Measurements from ENCODE around the gene HSFX2.
"Not testable (repeated sequence)": the region's sequence is repeated elsewhere in the genome, so short reads cannot be mapped to it uniquely, and the experiment has no call there.

HSFX2 gene, protein sequence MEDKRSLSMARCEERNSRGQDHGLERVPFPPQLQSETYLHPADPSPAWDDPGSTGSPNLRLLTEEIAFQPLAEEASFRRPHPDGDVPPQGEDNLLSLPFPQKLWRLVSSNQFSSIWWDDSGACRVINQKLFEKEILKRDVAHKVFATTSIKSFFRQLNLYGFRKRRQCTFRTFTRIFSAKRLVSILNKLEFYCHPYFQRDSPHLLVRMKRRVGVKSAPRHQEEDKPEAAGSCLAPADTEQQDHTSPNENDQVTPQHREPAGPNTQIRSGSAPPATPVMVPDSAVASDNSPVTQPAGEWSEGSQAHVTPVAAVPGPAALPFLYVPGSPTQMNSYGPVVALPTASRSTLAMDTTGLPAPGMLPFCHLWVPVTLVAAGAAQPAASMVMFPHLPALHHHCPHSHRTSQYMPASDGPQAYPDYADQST

DNA sequence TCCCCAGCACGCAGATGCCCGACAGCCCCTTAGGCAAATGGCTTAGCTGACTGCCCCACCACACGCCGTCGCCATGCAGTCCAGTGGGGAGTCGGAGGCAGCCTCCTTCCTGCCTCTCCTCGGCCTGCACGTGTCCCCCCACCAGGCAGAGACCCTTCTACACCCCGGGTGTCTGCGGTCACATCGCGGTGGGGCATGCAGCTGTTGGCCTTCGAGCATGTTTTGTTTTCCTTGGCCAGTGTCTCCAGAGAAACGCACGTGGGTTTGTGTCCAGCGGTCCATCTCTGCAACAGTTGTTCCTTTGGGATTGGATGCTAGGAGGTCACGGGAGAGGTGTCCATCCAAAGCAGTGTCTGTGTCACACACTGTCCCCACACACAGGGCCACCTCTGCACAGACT, at the start of gene HSFX2:
HSFX2 (minus strand) TSS at position 101 of the 400 bp plus-strand sequence. CDS start 614 bp downstream, outside the sequence.
- in situ Hi-C loops (cut with HindIII; ENCODE audit: low sequenced_read_pairs), result not testable (repeated sequence)

DNA sequence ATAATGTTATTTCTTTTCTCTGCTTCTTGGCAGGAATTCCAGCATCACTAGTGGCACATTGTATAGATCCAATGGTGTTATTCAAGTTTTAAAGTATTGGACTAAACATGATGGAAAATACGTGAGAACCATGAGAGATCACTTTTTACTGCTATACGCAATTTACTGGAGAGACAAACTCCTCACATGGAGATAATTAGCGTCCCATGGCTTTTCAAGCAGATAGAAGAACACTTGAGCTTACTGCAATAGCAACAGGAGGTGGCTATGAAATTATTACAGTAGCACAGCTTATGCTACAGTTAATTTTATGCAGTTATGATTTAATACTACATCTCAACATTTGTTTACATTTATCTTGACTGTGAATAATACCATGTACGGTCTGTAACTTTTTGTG, 48.4 kb upstream of the HSFX2 start:
- in situ Hi-C loops (cut with HindIII; ENCODE audit: low sequenced_read_pairs), result no loop called here

DNA sequence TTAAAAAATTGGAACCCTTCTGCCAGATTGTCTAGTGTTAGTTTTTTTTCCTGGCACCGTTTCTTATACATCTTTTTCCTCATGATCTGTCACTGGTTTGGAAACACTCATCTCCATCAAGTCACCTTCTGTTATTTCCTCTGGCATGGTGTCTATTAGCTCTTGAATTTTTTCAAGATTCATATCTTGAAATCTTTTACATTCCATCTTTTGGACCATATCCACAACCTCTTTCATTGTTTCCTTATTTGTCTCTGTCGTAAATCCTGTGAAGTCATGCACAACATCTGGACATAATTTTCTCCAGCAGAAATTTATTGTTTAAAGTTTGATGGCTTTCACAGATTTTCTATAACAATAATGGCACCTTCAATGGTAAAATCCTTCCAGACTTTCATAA, 46.7 kb upstream of the HSFX2 start:
- in situ Hi-C loops (cut with HindIII; ENCODE audit: low sequenced_read_pairs), result no loop called here

GRCh38 chrX:149641432-149641831, 46.3 kb upstream of the HSFX2 start:
- in situ Hi-C loops (cut with HindIII; ENCODE audit: low sequenced_read_pairs), result no loop called here

DNA sequence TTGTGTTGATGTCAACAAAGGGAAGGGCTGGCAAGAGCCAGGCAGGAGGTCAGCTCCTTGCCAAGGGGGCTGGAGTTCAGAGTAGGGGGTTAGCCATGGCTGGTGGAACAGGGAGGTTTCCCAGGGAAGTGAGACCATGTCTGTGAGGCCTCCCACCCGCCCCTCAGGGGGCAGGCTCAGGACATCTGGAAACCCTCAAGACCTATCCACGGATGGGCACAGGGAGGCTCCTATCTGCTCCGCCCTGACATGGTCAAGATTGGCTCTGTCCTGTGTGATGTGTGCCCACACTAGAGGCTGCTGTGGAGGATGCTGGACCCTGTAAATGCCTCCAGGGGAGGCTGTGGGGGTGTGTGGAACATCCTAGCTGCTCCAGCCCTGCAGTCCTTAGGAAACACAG, 44.5 kb upstream of the HSFX2 start:
- in situ Hi-C loops (cut with HindIII; ENCODE audit: low sequenced_read_pairs), result no loop called here

GRCh38 chrX:149638860-149639259, 43.7 kb upstream of the HSFX2 start:
- in situ Hi-C loops (cut with HindIII; ENCODE audit: low sequenced_read_pairs), result no loop called here

DNA sequence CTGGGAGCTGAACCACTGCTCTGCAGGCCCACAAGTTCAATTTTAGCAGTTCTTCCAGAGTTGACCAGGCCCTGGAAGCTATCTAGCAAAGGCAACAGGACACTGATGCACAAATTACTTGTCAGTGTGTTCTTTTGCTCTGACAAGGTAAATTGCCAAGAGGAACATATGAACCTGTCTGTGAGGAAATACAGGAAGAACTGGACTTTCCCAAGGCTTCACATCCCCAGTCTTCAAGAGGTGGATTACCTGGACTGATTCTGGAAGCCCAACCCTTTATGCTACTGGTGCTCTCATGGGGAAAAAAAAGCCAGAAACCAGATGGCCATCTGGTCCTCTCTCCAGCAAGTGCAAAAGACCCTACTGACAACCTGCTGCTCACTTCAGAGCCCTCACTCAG, 38.4 kb upstream of the HSFX2 start:
- in situ Hi-C loops (cut with HindIII; ENCODE audit: low sequenced_read_pairs), result no loop called here

- in situ Hi-C loops (cut with HindIII; ENCODE audit: low sequenced_read_pairs), result no loop called here
Measured at GRCh38 chrX:149631234-149632165, 36.4 kb upstream of the HSFX2 start, which contains the start of gene TMEM185A. TMEM185A (minus strand) TSS chrX:149631792; CDS start chrX:149631580, 212 bp downstream.

DNA sequence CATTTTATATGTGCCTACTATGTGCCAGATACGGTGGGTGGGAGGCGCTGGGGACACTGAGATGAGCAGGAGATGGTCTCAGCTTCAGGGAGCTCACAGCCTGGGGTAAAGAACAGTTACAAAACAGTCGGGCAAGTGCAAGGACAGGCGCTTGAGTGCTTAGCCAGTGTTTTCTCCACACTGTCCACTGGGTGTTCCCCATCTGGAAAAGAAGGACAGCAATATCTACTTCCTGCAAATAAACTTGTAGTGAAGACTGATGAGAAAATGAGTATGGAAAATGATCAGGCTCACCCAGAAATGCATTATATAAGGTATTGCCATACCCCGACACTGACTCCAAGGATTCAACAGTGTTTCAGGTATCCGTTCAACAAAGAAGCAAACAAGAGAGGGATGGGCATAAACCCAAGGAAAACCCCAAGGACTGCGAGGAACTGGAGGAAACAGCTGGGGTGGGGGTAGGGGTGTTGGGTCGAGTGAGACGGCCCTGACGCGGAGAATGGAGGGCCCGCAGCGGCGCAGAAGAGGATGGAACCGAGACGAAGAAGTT, 35.6 kb upstream of the HSFX2 start:
- in situ Hi-C loops (cut with HindIII; ENCODE audit: low sequenced_read_pairs), result no loop called here

GRCh38 chrX:149629730-149630387, 34.7 kb upstream of the HSFX2 start:
- in situ Hi-C loops (cut with HindIII; ENCODE audit: low sequenced_read_pairs), result no loop called here

- in situ Hi-C loops (cut with HindIII; ENCODE audit: low sequenced_read_pairs), result no loop called here
Measured at GRCh38 chrX:149628768-149629167, 33.7 kb upstream of the HSFX2 start.

DNA sequence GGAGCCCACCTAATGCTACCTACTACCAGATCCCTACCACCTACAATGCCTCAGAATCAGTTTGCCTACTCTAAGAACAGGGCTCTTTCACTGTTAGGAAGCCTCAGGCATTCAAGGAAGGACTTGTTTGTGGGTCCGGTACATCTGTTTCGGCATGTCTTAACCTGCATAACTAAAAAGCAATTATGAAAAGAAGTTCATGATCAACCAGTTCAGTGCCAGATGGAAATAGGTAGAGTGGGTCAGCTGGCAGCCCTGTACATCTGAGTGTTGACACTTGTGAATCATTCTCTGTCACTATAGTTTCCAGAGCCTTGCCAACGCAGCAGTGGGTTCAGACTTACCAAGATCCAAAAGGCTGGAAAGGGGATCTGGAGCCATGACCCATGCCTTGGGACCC, 33.2 kb upstream of the HSFX2 start:
- in situ Hi-C loops (cut with HindIII; ENCODE audit: low sequenced_read_pairs), result no loop called here

DNA sequence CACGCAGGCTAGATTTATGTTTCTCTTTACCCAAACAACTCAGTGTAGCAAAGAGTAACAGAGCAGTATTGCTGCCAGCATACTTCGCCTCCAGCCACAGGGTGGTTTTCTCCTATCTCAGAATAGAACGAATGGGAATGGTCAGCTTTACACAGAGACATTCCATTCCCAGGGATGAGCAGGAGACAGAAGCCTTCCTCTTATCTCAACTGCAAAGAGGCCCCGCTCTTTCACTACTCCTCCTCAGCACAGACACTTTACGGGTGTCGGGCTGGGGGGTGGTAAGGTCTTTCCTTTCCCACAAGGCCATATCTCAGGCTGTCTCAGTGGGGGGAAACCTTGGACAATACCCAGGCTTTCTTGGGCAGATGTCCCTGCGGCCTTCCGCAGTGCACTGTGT, 31.7 kb upstream of the HSFX2 start:
- in situ Hi-C loops (cut with HindIII; ENCODE audit: low sequenced_read_pairs), result not testable (repeated sequence)

- in situ Hi-C loops (cut with HindIII; ENCODE audit: low sequenced_read_pairs), result not testable (repeated sequence)
Measured at GRCh38 chrX:149619662-149620061, 24.5 kb upstream of the HSFX2 start.

DNA sequence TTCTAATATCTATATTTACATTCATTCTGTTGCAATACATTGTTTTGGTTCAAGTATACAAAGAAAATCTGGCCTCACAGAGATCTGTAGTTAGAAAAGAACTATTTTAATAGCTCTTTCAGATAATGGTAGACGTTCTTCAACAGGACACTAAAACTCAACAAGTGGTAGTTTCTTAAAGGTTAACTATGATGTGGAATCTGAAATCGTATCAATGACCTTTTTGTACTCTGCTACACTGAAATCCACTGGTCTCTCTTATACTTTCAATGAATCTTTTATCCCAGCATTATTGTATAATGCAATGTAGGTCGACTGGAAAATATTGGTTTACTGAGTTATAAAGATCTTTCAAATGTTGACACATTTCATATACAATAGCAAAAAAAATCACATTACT, 23.8 kb upstream of the HSFX2 start:
- in situ Hi-C loops (cut with HindIII; ENCODE audit: low sequenced_read_pairs), result no loop called here

DNA sequence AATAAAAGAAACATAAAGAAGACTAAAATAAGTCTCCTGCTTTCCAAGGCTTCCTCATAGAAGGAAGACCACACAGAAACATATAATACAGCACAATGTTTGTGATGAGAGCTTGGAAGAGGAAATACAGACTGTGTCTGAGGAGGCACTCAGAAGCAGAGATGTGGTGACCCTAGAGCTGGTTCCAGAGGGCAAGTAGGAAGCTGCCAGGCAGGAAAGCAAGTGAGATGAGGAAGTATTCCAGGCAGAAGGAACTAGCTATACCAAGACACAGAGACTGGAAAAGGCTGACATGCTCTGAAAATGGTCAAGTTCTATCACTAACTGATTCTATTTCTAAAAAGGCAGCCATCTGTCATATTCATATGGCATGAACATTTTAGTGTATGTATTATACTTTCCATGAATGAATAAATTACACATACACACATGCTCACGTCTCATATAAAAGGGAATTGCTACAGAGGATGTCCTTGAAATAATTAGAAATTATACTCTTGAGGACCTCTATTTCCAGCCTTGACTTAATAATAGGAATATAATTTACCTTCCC, 16.6 kb upstream of the HSFX2 start:
- in situ Hi-C loops (cut with HindIII; ENCODE audit: low sequenced_read_pairs), result no loop called here

DNA sequence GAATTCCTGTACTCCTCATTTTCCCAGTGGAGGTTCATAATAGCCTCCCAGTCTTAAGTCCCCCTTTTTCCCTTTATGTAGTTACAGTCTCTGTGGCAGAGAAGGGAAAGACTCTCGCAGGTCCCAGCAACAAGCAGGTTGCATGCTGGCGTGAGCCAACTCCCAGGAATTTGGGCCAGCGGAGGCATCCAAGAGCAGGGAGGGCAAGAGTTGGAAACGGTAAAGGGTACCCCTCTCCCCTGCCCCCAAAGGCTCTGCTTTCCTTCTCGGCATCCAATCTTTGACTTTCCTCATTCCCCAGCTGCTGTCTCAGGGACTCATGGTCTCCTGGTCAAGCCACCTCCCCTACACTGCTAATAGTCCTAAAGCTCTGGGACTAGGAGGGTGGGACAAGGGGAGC, 15.4 kb upstream of the HSFX2 start:
- in situ Hi-C loops (cut with HindIII; ENCODE audit: low sequenced_read_pairs), result no loop called here

GRCh38 chrX:149607699-149608098, 12.6 kb upstream of the HSFX2 start:
- in situ Hi-C loops (cut with HindIII; ENCODE audit: low sequenced_read_pairs), result no loop called here

GRCh38 chrX:149605248-149605885, 10.3 kb upstream of the HSFX2 start:
- in situ Hi-C loops (cut with HindIII; ENCODE audit: low sequenced_read_pairs), result not testable (repeated sequence)

- in situ Hi-C loops (cut with HindIII; ENCODE audit: low sequenced_read_pairs), result not testable (repeated sequence)
Measured at GRCh38 chrX:149598603-149599002, 3.5 kb upstream of the HSFX2 start.

Data from endothelial cell of hepatic sinusoid (primary cell).